GM12873 (cell line): ENCODE data around the gene SMIM36.

Experiments
- CTCF ChIP-seq: IDR thresholded peaks from 2 replicates; pipeline ENCODE4 v1.5.1; 2012; ENCODE audit warnings: low read depth, mild to moderate bottlenecking, moderate library complexity, low read length, control low read depth; ENCODE audit not compliant: insufficient read depth; ENCODE audit errors: missing control alignments

SMIM36 gene

DNA sequence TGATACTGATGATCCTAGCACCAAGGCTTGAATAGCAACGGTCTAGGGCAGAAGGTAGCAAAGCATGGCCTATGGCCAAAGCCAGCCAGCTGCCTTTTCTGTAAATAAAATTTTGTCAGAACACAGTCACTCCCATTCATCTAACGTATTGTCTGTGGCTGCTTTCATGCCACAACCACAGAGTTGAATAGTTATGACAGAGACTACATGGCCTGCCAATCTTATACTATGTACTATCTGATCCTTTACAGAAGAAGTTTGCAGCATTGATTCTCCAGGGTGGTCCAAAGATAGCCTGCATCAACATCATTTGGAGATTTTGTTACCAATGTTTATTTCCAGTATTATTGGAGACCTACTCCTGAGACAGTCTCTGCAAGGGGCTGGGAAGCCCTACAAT, 69.7 kb downstream of the SMIM36 start:
- TF ChIP-seq CTCF = no peak

DNA sequence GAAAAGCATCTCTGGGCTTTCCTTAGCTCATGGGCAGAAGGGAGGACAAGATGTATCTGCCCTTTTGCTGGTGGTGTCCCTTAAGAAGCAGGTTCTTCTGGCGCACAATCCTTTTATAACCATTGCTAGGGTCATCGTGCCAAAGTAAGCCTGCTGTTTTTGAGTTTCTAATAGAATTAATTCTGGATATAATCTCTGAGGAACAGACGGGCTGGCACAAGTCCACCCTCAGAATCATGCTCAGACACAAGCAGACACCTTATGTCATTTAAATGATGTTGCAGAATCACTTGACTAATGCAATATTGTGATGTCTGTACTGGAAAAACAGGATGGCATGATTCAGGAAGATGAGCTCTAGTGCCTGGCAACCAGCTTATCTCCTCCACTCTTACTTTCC, 70.9 kb downstream of the SMIM36 start:
- TF ChIP-seq CTCF = no peak

DNA sequence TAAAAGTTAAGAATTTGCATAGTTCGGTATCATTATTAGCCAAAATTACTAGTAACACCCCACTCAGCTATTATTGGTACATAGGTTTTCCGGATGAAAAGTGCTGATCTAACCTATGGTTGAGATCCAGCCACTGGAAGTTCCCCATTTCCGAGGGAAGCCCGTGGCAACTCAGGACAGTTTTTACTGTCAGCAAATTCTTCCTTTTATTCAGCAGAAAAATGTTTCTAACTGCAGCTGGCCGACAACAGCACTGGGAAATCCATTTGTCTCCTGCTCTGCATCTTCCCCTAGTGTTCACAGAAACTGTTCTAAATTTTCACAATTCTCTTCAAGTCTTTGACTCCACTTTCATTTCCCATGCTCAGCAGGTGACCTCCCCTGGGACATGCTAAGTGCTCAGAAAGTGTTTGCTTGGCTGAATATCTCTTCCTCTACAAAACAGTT, 74.1 kb downstream of the SMIM36 start:
- no peak for TF ChIP-seq CTCF

DNA sequence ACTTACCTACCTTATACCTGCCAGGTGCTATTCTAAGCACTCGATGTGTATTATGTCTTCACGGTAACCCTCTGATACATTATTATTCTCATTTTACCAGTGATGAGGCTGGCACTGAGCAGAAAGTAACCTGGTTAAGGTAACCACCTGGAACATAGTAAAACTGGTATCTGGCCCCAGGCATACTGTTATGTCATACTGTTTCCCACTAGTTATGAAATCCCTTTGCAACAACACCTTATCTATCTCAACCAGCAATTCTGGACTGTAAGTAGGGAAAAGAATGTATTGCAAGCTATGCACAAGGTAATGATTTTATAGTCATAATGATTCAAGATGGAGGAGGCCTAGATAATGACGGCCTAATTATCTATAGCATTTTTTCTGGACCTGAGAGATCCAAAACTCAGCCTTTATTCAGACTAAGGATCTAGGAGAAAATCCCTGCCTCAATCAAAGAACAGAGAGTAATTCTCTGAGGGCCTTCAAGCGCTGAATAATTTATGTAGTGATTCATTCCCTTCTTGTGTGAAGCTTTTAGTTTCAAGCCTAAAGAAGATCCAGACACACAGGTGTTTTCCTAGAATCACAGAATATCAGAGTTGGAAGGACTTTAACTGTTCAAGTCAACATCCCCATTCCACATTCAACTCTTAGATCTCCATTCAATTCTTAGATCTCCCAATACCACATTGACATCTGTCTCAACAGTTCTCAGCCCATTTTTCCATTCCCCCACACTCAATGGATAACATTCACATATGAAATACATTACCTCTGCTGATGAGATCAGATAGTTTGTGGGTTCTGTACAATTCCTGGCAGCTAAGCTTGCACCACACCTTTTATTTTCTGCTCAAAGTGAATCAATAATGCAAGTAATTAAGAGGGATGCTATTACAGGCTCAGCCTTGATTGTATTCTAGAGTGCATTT, 74.8 kb downstream of the SMIM36 start:
- no peak for TF ChIP-seq CTCF

DNA sequence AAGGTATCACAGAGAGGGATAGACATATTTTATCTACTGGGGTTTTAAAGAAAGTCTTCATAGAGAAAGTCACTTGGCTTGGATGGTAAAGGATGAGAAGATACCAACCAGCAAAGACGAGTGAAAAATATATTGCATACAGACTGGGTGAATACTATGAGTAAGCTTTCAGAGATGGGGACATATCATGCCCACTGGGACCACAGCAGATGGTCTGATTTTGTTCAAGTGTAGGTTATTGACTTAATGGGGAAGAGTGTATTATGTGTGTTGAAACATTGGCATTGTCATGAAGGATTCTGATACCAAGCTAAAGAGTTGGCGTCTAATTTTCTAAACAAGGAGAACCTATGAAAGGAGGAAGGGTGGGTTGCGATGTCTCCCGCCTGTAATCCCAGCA, 75.8 kb downstream of the SMIM36 start:
- TF ChIP-seq CTCF = no peak

GRCh38 chr17:55434721-55435120, 76.5 kb downstream of the SMIM36 start:
- no peak for TF ChIP-seq CTCF

GRCh38 chr17:55433629-55434422, 77.4 kb downstream of the SMIM36 start:
- TF ChIP-seq CTCF = no peak
